ENCODE results near the gene PSME3. TPM values are rescaled to one million over a fixed set of nuclear protein-coding genes. Genes with fewer than 3 reads are reported as not detected.
"Not testable (repeated sequence)": the region's sequence is repeated elsewhere in the genome, so short reads cannot be mapped to it uniquely, and the experiment has no call there.

Gene PSME3
- total and polyA plus RNA-seq, 3 experiments from 2014 or later, result 136 to 244 (median 243) TPM

- no peak for DNase-seq
- Mint-ChIP-seq H3K4me3 (no peak overlapping the region), H3K27me3 (peaks cover 20 to 24% of the 10 kb centered on the region in 2 donors), H3K36me3 (no peaks in the 10 kb centered on the region), H3K27ac (no peak overlapping the region), H3K9me3 (no peaks in the 10 kb centered on the region), H3K4me1 (no peaks in the 10 kb centered on the region)
- H3K27me3 ChIP-seq (ENCODE audit: insufficient read depth, low read length, poor library complexity, severe bottlenecking), result no peaks in the 10 kb centered on the region
- no peak overlapping the region for H3K4me3 ChIP-seq (ENCODE audit: low read length)
- CTCF ChIA-PET, result no interaction called here
- no peak overlapping the region for H3K27ac ChIP-seq (ENCODE audit: low read depth, low read length)
- no peaks in the 10 kb centered on the region for H3K36me3 ChIP-seq (ENCODE audit: insufficient read depth, low read length)
- H3K9me3 ChIP-seq (ENCODE audit: low read length), result no peaks in the 10 kb centered on the region
- H3K4me1 ChIP-seq (ENCODE audit: insufficient read depth, low read length), result no peaks in the 10 kb centered on the region
- POLR2A ChIA-PET, result no interaction called here
Observed at GRCh38 chr17:42878924-42879595, 45.9 kb downstream of the PSME3 start.

GRCh38 chr17:42879596-42879985 lies 46.4 kb downstream of the PSME3 start:
- no peaks in the 10 kb centered on the region for H3K27me3 ChIP-seq (ENCODE audit: insufficient read depth, low read length, poor library complexity, severe bottlenecking)
- no peaks in the 10 kb centered on the region for H3K4me1 ChIP-seq (ENCODE audit: insufficient read depth, low read length)
- Mint-ChIP-seq H3K36me3 (no peaks in the 10 kb centered on the region), H3K4me3 (no peak overlapping the region), H3K4me1 (no peaks in the 10 kb centered on the region), H3K27ac (no peak overlapping the region), H3K9me3 (no peaks in the 10 kb centered on the region), H3K27me3 (peaks cover 18 to 24% of the 10 kb centered on the region in 2 donors)
- no peak for DNase-seq
- ChIA-PET CTCF (no interaction called here), POLR2A (no interaction called here)
- H3K27ac ChIP-seq (ENCODE audit: low read depth, low read length), result no peak overlapping the region
- H3K36me3 ChIP-seq (ENCODE audit: insufficient read depth, low read length), result no peaks in the 10 kb centered on the region
- H3K4me3 ChIP-seq (ENCODE audit: low read length), result no peak overlapping the region
- no peaks in the 10 kb centered on the region for H3K9me3 ChIP-seq (ENCODE audit: low read length)

GRCh38 chr17:42880776-42881310 lies 47.6 kb downstream of the PSME3 start:
- H3K36me3 Mint-ChIP-seq, result no peaks in the 10 kb centered on the region
- no peaks in the 10 kb centered on the region for H3K9me3 ChIP-seq (ENCODE audit: low read length)

GRCh38 chr17:42881706-42882105 lies 48.5 kb downstream of the PSME3 start:
- DNase-seq; H3K27me3 ChIP-seq (ENCODE audit: insufficient read depth, low read length, poor library complexity, severe bottlenecking); H3K36me3 Mint-ChIP-seq; H3K27ac ChIP-seq (ENCODE audit: low read depth, low read length); H3K4me1 ChIP-seq (ENCODE audit: insufficient read depth, low read length); H3K27ac Mint-ChIP-seq; POLR2A ChIA-PET; H3K4me3 ChIP-seq (ENCODE audit: low read length); H3K36me3 ChIP-seq (ENCODE audit: insufficient read depth, low read length); H3K4me1 Mint-ChIP-seq; H3K4me3 Mint-ChIP-seq; H3K9me3 ChIP-seq (ENCODE audit: low read length); CTCF ChIA-PET; H3K9me3 Mint-ChIP-seq: not testable (repeated sequence)
- H3K27me3 Mint-ChIP-seq, result peaks cover 20 to 21% of the 10 kb centered on the region in 2 donors

More at GRCh38 chr17:42880776-42881310, 47.6 kb downstream of the PSME3 start:
- no peaks in the 10 kb centered on the region for H3K27me3 ChIP-seq (ENCODE audit: insufficient read depth, low read length, poor library complexity, severe bottlenecking)
- H3K36me3 ChIP-seq (ENCODE audit: insufficient read depth, low read length), result no peaks in the 10 kb centered on the region
- H3K4me1 ChIP-seq (ENCODE audit: insufficient read depth, low read length), result no peaks in the 10 kb centered on the region
- no peak overlapping the region for H3K4me3 Mint-ChIP-seq
- H3K4me1 Mint-ChIP-seq, result no peaks in the 10 kb centered on the region
- no peaks in the 10 kb centered on the region for H3K9me3 Mint-ChIP-seq
- H3K27ac Mint-ChIP-seq, result no peak overlapping the region
- H3K27ac ChIP-seq (ENCODE audit: low read depth, low read length), result no peak overlapping the region
- POLR2A ChIA-PET, result no interaction called here
- H3K27me3 Mint-ChIP-seq, result peaks cover 16 to 21% of the 10 kb centered on the region in 2 donors
- DNase-seq, result no peak
- no peak overlapping the region for H3K4me3 ChIP-seq (ENCODE audit: low read length)
- CTCF ChIA-PET, result no interaction called here

GRCh38 chr17:42882166-42882565 lies 49.0 kb downstream of the PSME3 start:
- Mint-ChIP-seq H3K36me3 (no peaks in the 10 kb centered on the region), H3K27ac (peak overlapping the region in 1 of 8 donors; percentile 86), H3K4me1 (no peaks in the 10 kb centered on the region), H3K4me3 (no peak overlapping the region), H3K9me3 (no peaks in the 10 kb centered on the region), H3K27me3 (peaks cover 19 to 20% of the 10 kb centered on the region in 2 donors)
- ChIA-PET POLR2A (no interaction called here), CTCF (no interaction called here)
- no peaks in the 10 kb centered on the region for H3K4me1 ChIP-seq (ENCODE audit: insufficient read depth, low read length)
- H3K9me3 ChIP-seq (ENCODE audit: low read length), result no peaks in the 10 kb centered on the region
- H3K27ac ChIP-seq (ENCODE audit: low read depth, low read length), result no peak overlapping the region
- no peak for DNase-seq
- no peaks in the 10 kb centered on the region for H3K36me3 ChIP-seq (ENCODE audit: insufficient read depth, low read length)
- no peak overlapping the region for H3K4me3 ChIP-seq (ENCODE audit: low read length)
- no peaks in the 10 kb centered on the region for H3K27me3 ChIP-seq (ENCODE audit: insufficient read depth, low read length, poor library complexity, severe bottlenecking)

- ChIA-PET CTCF (no interaction called here), POLR2A (no interaction called here)
Observed at GRCh38 chr17:42883802-42884558, 50.8 kb downstream of the PSME3 start.

GRCh38 chr17:42885806-42886205 lies 52.6 kb downstream of the PSME3 start:
- H3K9me3 Mint-ChIP-seq; H3K4me1 Mint-ChIP-seq; DNase-seq; H3K4me1 ChIP-seq (ENCODE audit: insufficient read depth, low read length); H3K27ac ChIP-seq (ENCODE audit: low read depth, low read length); H3K36me3 ChIP-seq (ENCODE audit: insufficient read depth, low read length); H3K4me3 ChIP-seq (ENCODE audit: low read length); H3K27me3 ChIP-seq (ENCODE audit: insufficient read depth, low read length, poor library complexity, severe bottlenecking); H3K27me3 Mint-ChIP-seq; H3K9me3 ChIP-seq (ENCODE audit: low read length); H3K36me3 Mint-ChIP-seq; POLR2A ChIA-PET; H3K4me3 Mint-ChIP-seq; CTCF ChIA-PET: not testable (repeated sequence)
- peak overlapping the region in 1 of 8 donors; percentile 77 for H3K27ac Mint-ChIP-seq

More at GRCh38 chr17:42883802-42884558, 50.8 kb downstream of the PSME3 start:
- DNase-seq, result no peak
- Mint-ChIP-seq H3K9me3 (no peaks in the 10 kb centered on the region), H3K27me3 (peaks cover 5 to 8% of the 10 kb centered on the region in 2 donors), H3K4me1 (no peaks in the 10 kb centered on the region), H3K27ac (no peak overlapping the region), H3K36me3 (no peaks in the 10 kb centered on the region), H3K4me3 (no peak overlapping the region)
- Histone ChIP-seq H3K36me3 (ENCODE audit: insufficient read depth, low read length) (no peaks in the 10 kb centered on the region), H3K27ac (ENCODE audit: low read depth, low read length) (no peak overlapping the region), H3K4me1 (ENCODE audit: insufficient read depth, low read length) (no peaks in the 10 kb centered on the region), H3K27me3 (ENCODE audit: insufficient read depth, low read length, poor library complexity, severe bottlenecking) (no peaks in the 10 kb centered on the region), H3K4me3 (ENCODE audit: low read length) (no peak overlapping the region), H3K9me3 (ENCODE audit: low read length) (no peaks in the 10 kb centered on the region)

- H3K36me3 ChIP-seq (ENCODE audit: insufficient read depth, low read length), result no peaks in the 10 kb centered on the region
- Mint-ChIP-seq H3K9me3 (no peaks in the 10 kb centered on the region), H3K4me1 (no peaks in the 10 kb centered on the region), H3K27ac (peak overlapping the region in 1 of 8 donors; percentile 77), H3K36me3 (no peaks in the 10 kb centered on the region), H3K4me3 (no peak overlapping the region), H3K27me3 (peaks cover 4 to 5% of the 10 kb centered on the region in 2 donors)
- H3K4me3 ChIP-seq (ENCODE audit: low read length), result no peak overlapping the region
- DNase-seq, result no peak
- ChIA-PET POLR2A (no interaction called here), CTCF (no interaction called here)
- H3K9me3 ChIP-seq (ENCODE audit: low read length), result no peaks in the 10 kb centered on the region
- no peak overlapping the region for H3K27ac ChIP-seq (ENCODE audit: low read depth, low read length)
- no peaks in the 10 kb centered on the region for H3K4me1 ChIP-seq (ENCODE audit: insufficient read depth, low read length)
- H3K27me3 ChIP-seq (ENCODE audit: insufficient read depth, low read length, poor library complexity, severe bottlenecking), result no peaks in the 10 kb centered on the region
Observed at GRCh38 chr17:42886283-42887176, 53.3 kb downstream of the PSME3 start.

All from CD8-positive, alpha-beta memory T cell (primary cell).